ENCODE results near the gene BTBD10. TPM values are rescaled to one million over a fixed set of nuclear protein-coding genes. Genes with fewer than 3 reads are reported as not detected.
"Not testable (repeated sequence)": the region's sequence is repeated elsewhere in the genome, so short reads cannot be mapped to it uniquely, and the experiment has no call there.

Gene BTBD10
- total RNA-seq, 4 donors from 2014 or later, result 33.4 to 59.8 (median 48.7) TPM

DNA sequence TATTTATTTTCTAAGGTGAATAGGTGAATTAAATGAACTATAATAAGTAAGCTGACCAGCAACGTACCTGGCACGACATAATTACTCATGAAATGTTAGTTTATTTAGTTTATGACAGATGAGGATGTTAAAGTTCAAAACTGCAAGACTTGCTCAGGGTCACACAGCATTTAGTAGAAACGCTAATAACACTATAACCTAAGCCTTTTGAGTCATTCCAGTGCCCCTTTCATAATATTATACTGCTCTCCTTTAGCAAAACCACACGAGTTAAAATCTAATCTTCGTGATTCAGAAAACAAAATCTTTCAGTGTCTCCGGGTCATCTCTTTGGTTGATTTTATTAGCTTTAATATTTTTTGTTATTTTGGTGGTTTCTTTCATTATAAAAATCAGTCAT lies 39.6 kb downstream of the BTBD10 start:
- Histone ChIP-seq H3K9me3 (peaks cover 0 to 12% (median 0%) of the 10 kb centered on the region in 4 donors), H3K27ac (replicated peaks in 1 of 4) (no peak overlapping the region), H3K36me3 (peaks cover 0 to 8% (median 3%) of the 10 kb centered on the region in 4 donors), H3K27me3 (no peaks in the 10 kb centered on the region), H3K4me1 (peaks cover 0 to 24% (median 18%) of the 10 kb centered on the region in 4 donors), H3K4me3 (no peak overlapping the region)
- no peak for DNase-seq (ENCODE audit: extremely low spot score)
- intact Hi-C loops (cut with DNase I), result no loop called here
- 76% methylated on average over 6 of the region's 6 CpGs for WGBS
- TF ChIP-seq POLR2A (IDR thresholded peaks at IDR 0.05; ENCODE audit: low read depth) (no peak), POLR2AphosphoS5 (IDR thresholded peaks at IDR 0.05) (no peak), EP300 (IDR thresholded peaks at IDR 0.05) (no peak)
- TF ChIP-seq, protein P1, sequence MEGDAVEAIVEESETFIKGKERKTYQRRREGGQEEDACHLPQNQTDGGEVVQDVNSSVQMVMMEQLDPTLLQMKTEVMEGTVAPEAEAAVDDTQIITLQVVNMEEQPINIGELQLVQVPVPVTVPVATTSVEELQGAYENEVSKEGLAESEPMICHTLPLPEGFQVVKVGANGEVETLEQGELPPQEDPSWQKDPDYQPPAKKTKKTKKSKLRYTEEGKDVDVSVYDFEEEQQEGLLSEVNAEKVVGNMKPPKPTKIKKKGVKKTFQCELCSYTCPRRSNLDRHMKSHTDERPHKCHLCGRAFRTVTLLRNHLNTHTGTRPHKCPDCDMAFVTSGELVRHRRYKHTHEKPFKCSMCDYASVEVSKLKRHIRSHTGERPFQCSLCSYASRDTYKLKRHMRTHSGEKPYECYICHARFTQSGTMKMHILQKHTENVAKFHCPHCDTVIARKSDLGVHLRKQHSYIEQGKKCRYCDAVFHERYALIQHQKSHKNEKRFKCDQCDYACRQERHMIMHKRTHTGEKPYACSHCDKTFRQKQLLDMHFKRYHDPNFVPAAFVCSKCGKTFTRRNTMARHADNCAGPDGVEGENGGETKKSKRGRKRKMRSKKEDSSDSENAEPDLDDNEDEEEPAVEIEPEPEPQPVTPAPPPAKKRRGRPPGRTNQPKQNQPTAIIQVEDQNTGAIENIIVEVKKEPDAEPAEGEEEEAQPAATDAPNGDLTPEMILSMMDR (IDR thresholded peaks at IDR 0.05), result no peak

DNA sequence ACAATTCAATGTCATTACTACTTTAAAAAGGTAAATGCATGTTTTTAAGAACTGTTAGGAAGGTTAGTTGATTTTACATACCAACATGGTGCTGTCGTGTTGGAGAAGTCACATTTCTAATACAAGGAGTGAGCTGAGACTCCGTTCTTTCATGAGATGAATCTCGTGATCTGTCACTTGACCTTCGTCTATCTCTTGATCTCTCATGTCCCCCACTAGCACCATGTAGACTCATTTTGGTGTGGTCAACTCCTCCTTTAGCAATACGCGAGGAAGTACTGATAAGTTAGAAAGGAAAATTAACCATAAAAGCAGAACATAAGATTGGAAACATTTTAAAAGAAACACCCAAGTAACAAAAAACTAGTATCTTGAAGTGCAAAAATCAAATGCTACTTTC lies 41.5 kb downstream of the BTBD10 start:
- intact Hi-C loops (cut with DNase I), result no loop called here
- Histone ChIP-seq H3K4me1 (peaks cover 0 to 24% (median 18%) of the 10 kb centered on the region in 4 donors), H3K9me3 (no peaks in the 10 kb centered on the region), H3K4me3 (no peak overlapping the region), H3K27ac (replicated peaks in 1 of 4) (no peak overlapping the region), H3K27me3 (no peaks in the 10 kb centered on the region), H3K36me3 (peaks cover 4 to 14% (median 9%) of the 10 kb centered on the region in 4 donors)
- 95% methylated on average over 6 of the region's 6 CpGs for WGBS
- TF ChIP-seq POLR2A (IDR thresholded peaks at IDR 0.05; ENCODE audit: low read depth) (no peak), POLR2AphosphoS5 (IDR thresholded peaks at IDR 0.05) (no peak), EP300 (IDR thresholded peaks at IDR 0.05) (no peak)
- TF ChIP-seq, protein P1 (IDR thresholded peaks at IDR 0.05), result no peak
- DNase-seq (ENCODE audit: extremely low spot score), result no peak

DNA sequence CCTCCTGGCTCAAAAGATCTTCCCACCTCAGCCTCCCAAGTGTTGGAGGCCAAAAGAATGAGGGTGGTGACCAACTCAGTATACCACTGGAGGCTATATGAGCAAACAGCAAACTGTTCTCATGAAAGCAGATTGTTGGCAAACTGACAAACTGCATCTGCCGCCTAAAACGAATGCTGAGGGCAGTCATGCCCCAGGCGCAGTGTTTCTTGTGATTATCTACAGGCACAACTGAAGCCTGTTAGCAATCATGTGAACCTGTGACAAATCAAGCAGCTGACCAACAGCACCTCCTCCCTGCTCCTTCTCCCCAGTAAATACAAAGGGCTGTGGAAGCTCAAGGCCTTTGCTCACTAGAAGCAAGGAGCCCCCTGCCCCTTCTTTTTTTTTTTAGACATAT lies 47.8 kb downstream of the BTBD10 start:
- Histone ChIP-seq H3K9me3 (no peaks in the 10 kb centered on the region), H3K4me1 (no peaks in the 10 kb centered on the region), H3K27me3 (no peaks in the 10 kb centered on the region), H3K36me3 (peaks cover 14 to 61% (median 41%) of the 10 kb centered on the region in 4 donors), H3K27ac (replicated peaks in 1 of 4) (no peak overlapping the region), H3K4me3 (no peak overlapping the region)
- TF ChIP-seq POLR2A (IDR thresholded peaks at IDR 0.05; ENCODE audit: low read depth) (no peak), POLR2AphosphoS5 (IDR thresholded peaks at IDR 0.05) (no peak), EP300 (IDR thresholded peaks at IDR 0.05) (no peak)
- TF ChIP-seq, protein P1 (IDR thresholded peaks at IDR 0.05), result no peak
- no peak for DNase-seq (ENCODE audit: extremely low spot score)
- intact Hi-C loops (cut with DNase I), result no loop called here
- 91% methylated on average over 3 of the region's 3 CpGs for WGBS

DNA sequence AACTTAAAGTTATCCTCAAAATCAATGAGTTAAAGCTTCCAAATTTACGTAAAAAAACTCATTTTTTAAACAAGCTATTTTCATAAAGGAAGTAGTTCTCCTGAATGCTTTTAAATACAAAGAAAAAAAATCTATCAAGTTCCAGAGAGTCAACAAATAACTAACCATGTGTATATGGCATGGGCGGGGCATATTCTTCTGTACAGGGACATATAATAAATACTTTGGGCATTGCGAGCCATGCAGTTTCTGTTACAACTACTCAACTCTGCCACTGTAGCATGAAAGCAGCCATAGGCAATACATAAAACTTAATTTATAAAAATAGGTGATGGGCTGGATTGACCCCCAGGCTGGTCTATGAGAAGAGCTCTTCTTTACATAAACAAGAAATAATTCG lies 57.8 kb downstream of the BTBD10 start:
- no peak for DNase-seq (ENCODE audit: extremely low spot score)
- peaks cover 14 to 56% (median 29%) of the 10 kb centered on the region in 4 donors for H3K36me3 ChIP-seq
- H3K27me3 ChIP-seq, result no peaks in the 10 kb centered on the region
- H3K4me3 ChIP-seq, result no peak overlapping the region
- H3K4me1 ChIP-seq, result no peaks in the 10 kb centered on the region
- H3K27ac ChIP-seq (replicated peaks in 1 of 4), result no peak overlapping the region
- intact Hi-C loops (cut with DNase I), result no loop called here
- TF ChIP-seq, protein P1 (IDR thresholded peaks at IDR 0.05), result no peak
- no peak for TF ChIP-seq EP300 (IDR thresholded peaks at IDR 0.05)
- no peak for TF ChIP-seq POLR2A (IDR thresholded peaks at IDR 0.05; ENCODE audit: low read depth)
- TF ChIP-seq POLR2AphosphoS5 (IDR thresholded peaks at IDR 0.05), result no peak
- WGBS, result 93% methylated on average over 4 of the region's 4 CpGs
- H3K9me3 ChIP-seq, result no peaks in the 10 kb centered on the region

DNA sequence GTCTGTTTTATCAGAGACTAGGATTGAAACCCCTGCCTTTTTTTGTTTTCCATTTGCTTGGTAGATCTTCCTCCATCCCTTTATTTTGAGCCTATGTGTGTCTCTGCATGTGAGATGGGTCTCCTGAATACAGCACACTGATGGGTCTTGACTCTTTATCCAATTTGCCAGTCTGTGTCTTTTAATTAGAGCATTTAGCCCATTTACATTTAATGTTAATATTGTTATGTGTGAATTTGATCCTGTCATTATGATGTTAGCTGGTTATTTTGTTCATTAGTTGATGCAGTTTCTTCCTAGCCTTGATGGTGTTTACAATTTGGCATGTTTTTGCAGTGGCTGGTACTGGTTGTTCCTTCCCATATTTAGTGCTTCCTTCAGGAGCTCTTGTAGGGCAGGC lies 64.7 kb downstream of the BTBD10 start:
- H3K9me3 ChIP-seq; DNase-seq (ENCODE audit: extremely low spot score); intact Hi-C loops (cut with DNase I); H3K4me1 ChIP-seq; H3K27me3 ChIP-seq; H3K4me3 ChIP-seq; H3K27ac ChIP-seq (replicated peaks in 1 of 4): not testable (repeated sequence)
- peaks cover 3 to 31% (median 22%) of the 10 kb centered on the region in 4 donors for H3K36me3 ChIP-seq

Measured in esophagus muscularis mucosa (tissue), 4 donors.